OCI-M1 (cell line): ENCODE measurements around the gene NUP205.
A peak's percentile ranks its signal among the peaks of the same experiment; 100 is the strongest.
"Not testable (repeated sequence)": the region's sequence is repeated elsewhere in the genome, so short reads cannot be mapped to it uniquely, and the experiment has no call there.

Experiments
- DNase-seq: peaks from one replicate; lab custom pipeline; 2025; lab: John Stamatoyannopoulos, UW

The NUP205 gene

GRCh38 chr7:135667626-135668025 lies 109.9 kb downstream of the NUP205 start:
- not testable (repeated sequence) for DNase-seq

GRCh38 chr7:135668852-135669395 lies 111.2 kb downstream of the NUP205 start:
- DNase-seq: not testable (repeated sequence)

GRCh38 chr7:135669774-135670173 lies 112.1 kb downstream of the NUP205 start:
- DNase-seq: no peak

- no peak for DNase-seq
These were observed 112.5 kb downstream of the NUP205 start for GRCh38 chr7:135670179-135670578.

GRCh38 chr7:135672560-135673359 lies 115.0 kb downstream of the NUP205 start:
- DNase-seq: peak; percentile 76

GRCh38 chr7:135673360-135673706 lies 115.6 kb downstream of the NUP205 start:
- DNase-seq: peak; percentile 91

- no peak for DNase-seq
These were observed 121.2 kb downstream of the NUP205 start for GRCh38 chr7:135678612-135679575.

- peak; percentile 61 for DNase-seq
These were observed 124.0 kb downstream of the NUP205 start for GRCh38 chr7:135681762-135682161.

GRCh38 chr7:135682191-135682590 lies 124.5 kb downstream of the NUP205 start:
- no peak for DNase-seq

- no peak for DNase-seq
These were observed 125.9 kb downstream of the NUP205 start for GRCh38 chr7:135683609-135684008.

GRCh38 chr7:135684136-135684535 lies 126.4 kb downstream of the NUP205 start:
- DNase-seq: no peak

GRCh38 chr7:135684699-135685098 lies 127.0 kb downstream of the NUP205 start:
- DNase-seq: no peak

- DNase-seq: no peak
These were observed 127.8 kb downstream of the NUP205 start for GRCh38 chr7:135685306-135686084.

- DNase-seq: no peak
These were observed 129.7 kb downstream of the NUP205 start for GRCh38 chr7:135687466-135687865.

GRCh38 chr7:135690566-135690965 lies 132.8 kb downstream of the NUP205 start:
- DNase-seq: no peak

GRCh38 chr7:135692055-135692454 lies 134.3 kb downstream of the NUP205 start:
- DNase-seq: no peak

- not testable (repeated sequence) for DNase-seq
These were observed 134.9 kb downstream of the NUP205 start for GRCh38 chr7:135692606-135693005.

- no peak for DNase-seq
These were observed 135.8 kb downstream of the NUP205 start for GRCh38 chr7:135693558-135693957.

- no peak for DNase-seq
These were observed 139.7 kb downstream of the NUP205 start for GRCh38 chr7:135697276-135698049.
